ENCODE data around the gene XYLT1. TPM values are rescaled to one million over a fixed set of nuclear protein-coding genes. Genes with fewer than 3 reads are reported as not detected.

The XYLT1 gene
- total and polyA plus RNA-seq, 10 of the 15 experiments (the other 5 are each of a cell fraction or from before 2014, with no cell fraction given), result 0.88 to 14.8 (median 5.8) TPM

- intact Hi-C loops (cut with micrococcal nuclease; ENCODE audit: unreplicated experiment), result no loop called here
- DNase-seq (ENCODE audit: low read depth, low spot score), result no peak
- ChIA-PET POLR2A (interaction anchor here (1.0 kb wide), 1 partner anchor 27 kb away, joined by 5 read pairs; no protein-coding TSS in a partner anchor), RAD21 (ENCODE audit: unreplicated experiment) (no interaction called here), SMC1A (ENCODE audit: uncharacterized antibody, unreplicated experiment) (interaction anchor here (1.6 to 3.6 kb wide), 3 partner anchors 14 to 85 kb away, joined by 5 to 9 read pairs (median 7); no protein-coding TSS in a partner anchor), CTCF (no interaction called here)
- no peak for ATAC-seq
- H3K4me3 ChIP-seq, result no peak overlapping the region
- H3K27ac ChIP-seq (ENCODE audit: control insufficient read depth, insufficient read depth), result no peak overlapping the region
- peaks cover 20% of the 10 kb centered on the region for H3K4me1 ChIP-seq (ENCODE audit: control insufficient read depth, insufficient read depth, low read length)
- no peaks in the 10 kb centered on the region; a peak in 1 of 4 replicates for H3K36me3 ChIP-seq (ENCODE audit: control insufficient read depth in 2 of 2, insufficient read depth in 2 of 2, low read length in 1 of 2)
- no peaks in the 10 kb centered on the region for H3K9me3 ChIP-seq (replicated peaks; ENCODE audit: control insufficient read depth, insufficient read depth, low read length)
- no peaks in the 10 kb centered on the region for H4K20me1 ChIP-seq (ENCODE audit: control insufficient read depth, insufficient read depth)
- in situ Hi-C loops (cut with MboI), result no loop called here
- H3K79me2 ChIP-seq (ENCODE audit: control insufficient read depth, insufficient read depth, low read length), result no peaks in the 10 kb centered on the region
- FAIRE-seq, result no peak
- TF ChIP-seq CREM (IDR thresholded peaks at IDR 0.05; ENCODE audit: low read depth) (no peak), NR2C2 (IDR thresholded peaks at IDR 0.05; ENCODE audit: borderline replicate concordance, control insufficient read depth, insufficient read length, low read depth) (no peak), CBFB (IDR thresholded peaks at IDR 0.05; ENCODE audit: low read depth) (no peak), NR2C1 (IDR thresholded peaks at IDR 0.05) (no peak), CHD4 (IDR thresholded peaks at IDR 0.05) (no peak), ESRRA (IDR thresholded peaks at IDR 0.05; ENCODE audit: low read length) (no peak), CHD1 (IDR thresholded peaks at IDR 0.05; ENCODE audit: low read depth, low read length) (no peak), GABPA (IDR thresholded peaks at IDR 0.05; ENCODE audit: low read depth) (no peak), PBX3 (IDR thresholded peaks at IDR 0.05; ENCODE audit: insufficient replicate concordance, low read depth, low read length) (no peak), TCF12 (IDR thresholded peaks at IDR 0.05; ENCODE audit: low read depth, low read length) (no peak), SMARCA5 (IDR thresholded peaks at IDR 0.05) (no peak), NRF1 (conservative IDR thresholded peaks at IDR 0.05; ENCODE audit: low read depth, low read length) (no peak), JUNB (IDR thresholded peaks at IDR 0.05) (no peak), IRF4 (IDR thresholded peaks at IDR 0.05; ENCODE audit: low read depth, low read length) (no peak), IRF5 (IDR thresholded peaks at IDR 0.05; ENCODE audit: borderline replicate concordance) (no peak), STAT1 (conservative IDR thresholded peaks at IDR 0.05) (no peak), RFX5 (IDR thresholded peaks at IDR 0.05; ENCODE audit: low read depth, low read length) (no peak), STAT3 (IDR thresholded peaks at IDR 0.05; ENCODE audit: low read depth, low read length) (no peak)
- TF ChIP-seq, protein P1, sequence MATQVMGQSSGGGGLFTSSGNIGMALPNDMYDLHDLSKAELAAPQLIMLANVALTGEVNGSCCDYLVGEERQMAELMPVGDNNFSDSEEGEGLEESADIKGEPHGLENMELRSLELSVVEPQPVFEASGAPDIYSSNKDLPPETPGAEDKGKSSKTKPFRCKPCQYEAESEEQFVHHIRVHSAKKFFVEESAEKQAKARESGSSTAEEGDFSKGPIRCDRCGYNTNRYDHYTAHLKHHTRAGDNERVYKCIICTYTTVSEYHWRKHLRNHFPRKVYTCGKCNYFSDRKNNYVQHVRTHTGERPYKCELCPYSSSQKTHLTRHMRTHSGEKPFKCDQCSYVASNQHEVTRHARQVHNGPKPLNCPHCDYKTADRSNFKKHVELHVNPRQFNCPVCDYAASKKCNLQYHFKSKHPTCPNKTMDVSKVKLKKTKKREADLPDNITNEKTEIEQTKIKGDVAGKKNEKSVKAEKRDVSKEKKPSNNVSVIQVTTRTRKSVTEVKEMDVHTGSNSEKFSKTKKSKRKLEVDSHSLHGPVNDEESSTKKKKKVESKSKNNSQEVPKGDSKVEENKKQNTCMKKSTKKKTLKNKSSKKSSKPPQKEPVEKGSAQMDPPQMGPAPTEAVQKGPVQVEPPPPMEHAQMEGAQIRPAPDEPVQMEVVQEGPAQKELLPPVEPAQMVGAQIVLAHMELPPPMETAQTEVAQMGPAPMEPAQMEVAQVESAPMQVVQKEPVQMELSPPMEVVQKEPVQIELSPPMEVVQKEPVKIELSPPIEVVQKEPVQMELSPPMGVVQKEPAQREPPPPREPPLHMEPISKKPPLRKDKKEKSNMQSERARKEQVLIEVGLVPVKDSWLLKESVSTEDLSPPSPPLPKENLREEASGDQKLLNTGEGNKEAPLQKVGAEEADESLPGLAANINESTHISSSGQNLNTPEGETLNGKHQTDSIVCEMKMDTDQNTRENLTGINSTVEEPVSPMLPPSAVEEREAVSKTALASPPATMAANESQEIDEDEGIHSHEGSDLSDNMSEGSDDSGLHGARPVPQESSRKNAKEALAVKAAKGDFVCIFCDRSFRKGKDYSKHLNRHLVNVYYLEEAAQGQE (IDR thresholded peaks at IDR 0.05; ENCODE audit: low read depth, low read length), result no peak
- TF ChIP-seq, protein P2, sequence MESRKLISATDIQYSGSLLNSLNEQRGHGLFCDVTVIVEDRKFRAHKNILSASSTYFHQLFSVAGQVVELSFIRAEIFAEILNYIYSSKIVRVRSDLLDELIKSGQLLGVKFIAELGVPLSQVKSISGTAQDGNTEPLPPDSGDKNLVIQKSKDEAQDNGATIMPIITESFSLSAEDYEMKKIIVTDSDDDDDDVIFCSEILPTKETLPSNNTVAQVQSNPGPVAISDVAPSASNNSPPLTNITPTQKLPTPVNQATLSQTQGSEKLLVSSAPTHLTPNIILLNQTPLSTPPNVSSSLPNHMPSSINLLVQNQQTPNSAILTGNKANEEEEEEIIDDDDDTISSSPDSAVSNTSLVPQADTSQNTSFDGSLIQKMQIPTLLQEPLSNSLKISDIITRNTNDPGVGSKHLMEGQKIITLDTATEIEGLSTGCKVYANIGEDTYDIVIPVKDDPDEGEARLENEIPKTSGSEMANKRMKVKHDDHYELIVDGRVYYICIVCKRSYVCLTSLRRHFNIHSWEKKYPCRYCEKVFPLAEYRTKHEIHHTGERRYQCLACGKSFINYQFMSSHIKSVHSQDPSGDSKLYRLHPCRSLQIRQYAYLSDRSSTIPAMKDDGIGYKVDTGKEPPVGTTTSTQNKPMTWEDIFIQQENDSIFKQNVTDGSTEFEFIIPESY (IDR thresholded peaks at IDR 0.05), result no peak
- H3K9ac ChIP-seq (ENCODE audit: control insufficient read depth, insufficient read depth, low read length), result no peak overlapping the region
- 50% methylated on average over 6 of the region's 6 CpGs for WGBS (ENCODE audit: insufficient coverage, insufficient replicate concordance, low lambda C conversion rate, missing lambda C conversion rate)
- H3K4me2 ChIP-seq (ENCODE audit: control insufficient read depth, insufficient read depth), result no peak overlapping the region
- BruUV-seq (replicated peaks), result no TSS peak
- no peak overlapping the region for H2AFZ ChIP-seq (ENCODE audit: control insufficient read depth, low read depth, low read length)
- H3K27me3 ChIP-seq (replicated peaks in 1 of 2; ENCODE audit: control insufficient read depth in 2 of 2, insufficient read depth in 2 of 2, low read length in 1 of 2), result no peaks in the 10 kb centered on the region
Observed at GRCh38 chr16:17382514-17382913, 88.2 kb downstream of the XYLT1 start.

Data from GM12878 (cell line).